Stimulated activated memory B cell treated with anti-CD40 and anti-IgM and Interleukin-4, amounts not matched to agents 10 μg/mL and 1 μg/mL and 100 μg/mL, for 72 hours (primary cell): ENCODE measurements around the gene RAPSN.

Source experiments
- ATAC-seq: fragments of 150-1000 bp; cut with Tn5 transposase; 2 replicates; pipeline ENCODE4 v1.10.0; 2021
- H3K27ac Mint-ChIP-seq: one replicate; pipeline ENCODE4 v1.8.0; 2022; ENCODE audit warnings: mild to moderate bottlenecking, mixed read lengths
- H3K27me3 Mint-ChIP-seq: one replicate; pipeline ENCODE4 v1.8.0; 2022; ENCODE audit warnings: mixed read lengths
- H3K36me3 Mint-ChIP-seq: one replicate; pipeline ENCODE4 v1.8.0; 2022; ENCODE audit warnings: mixed read lengths
- H3K4me1 Mint-ChIP-seq: one replicate; pipeline ENCODE4 v1.8.0; 2022; ENCODE audit warnings: mixed read lengths
- H3K4me3 Mint-ChIP-seq: one replicate; pipeline ENCODE4 v1.8.0; 2022; ENCODE audit warnings: mild to moderate bottlenecking, moderate library complexity, mixed read lengths
- H3K9me3 Mint-ChIP-seq: one replicate; pipeline ENCODE4 v1.8.0; 2022; ENCODE audit warnings: mixed read lengths

Gene RAPSN

DNA sequence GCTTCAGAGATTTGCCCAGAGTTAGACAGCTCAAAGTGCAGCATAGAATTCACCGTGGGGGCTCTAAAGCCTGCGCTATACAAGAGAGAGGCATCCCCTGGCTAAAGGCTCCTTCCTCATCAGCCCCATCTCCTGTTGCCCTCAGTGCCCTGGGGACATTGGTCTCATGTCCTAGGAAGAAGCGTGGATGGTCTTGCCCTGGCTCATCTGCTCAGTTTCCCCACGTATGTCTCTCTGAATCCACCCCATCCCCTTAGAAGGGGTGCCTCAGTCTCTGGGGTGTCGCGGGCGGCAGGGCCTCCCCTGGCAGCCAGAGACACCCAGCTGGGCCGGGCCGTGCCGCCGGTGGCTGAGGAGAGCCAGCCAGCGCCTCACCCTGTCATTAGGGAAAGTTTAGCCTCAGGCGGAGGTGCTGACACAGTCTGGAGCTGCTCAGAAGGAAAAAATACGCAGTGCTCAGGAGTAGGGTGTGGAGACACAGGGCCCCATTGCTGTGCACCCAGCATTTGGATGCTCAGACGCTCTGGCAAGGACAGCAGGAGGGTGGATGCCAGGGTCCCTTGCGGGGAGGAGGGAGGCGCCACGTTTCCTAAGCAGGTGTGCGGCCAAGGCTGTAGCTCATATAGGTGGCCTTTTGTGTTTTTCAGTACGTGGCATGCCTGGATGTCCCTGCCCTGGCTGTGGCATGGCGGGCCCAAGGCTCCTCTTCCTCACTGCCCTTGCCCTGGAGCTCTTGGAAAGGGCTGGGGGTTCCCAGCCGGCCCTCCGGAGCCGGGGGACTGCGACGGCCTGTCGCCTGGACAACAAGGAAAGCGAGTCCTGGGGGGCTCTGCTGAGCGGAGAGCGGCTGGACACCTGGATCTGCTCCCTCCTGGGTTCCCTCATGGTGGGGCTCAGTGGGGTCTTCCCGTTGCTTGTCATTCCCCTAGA, 39.2 kb downstream of the RAPSN start:
- no peaks in the 10 kb centered on the region for H3K27me3 Mint-ChIP-seq
- no peaks in the 10 kb centered on the region for H3K9me3 Mint-ChIP-seq

DNA sequence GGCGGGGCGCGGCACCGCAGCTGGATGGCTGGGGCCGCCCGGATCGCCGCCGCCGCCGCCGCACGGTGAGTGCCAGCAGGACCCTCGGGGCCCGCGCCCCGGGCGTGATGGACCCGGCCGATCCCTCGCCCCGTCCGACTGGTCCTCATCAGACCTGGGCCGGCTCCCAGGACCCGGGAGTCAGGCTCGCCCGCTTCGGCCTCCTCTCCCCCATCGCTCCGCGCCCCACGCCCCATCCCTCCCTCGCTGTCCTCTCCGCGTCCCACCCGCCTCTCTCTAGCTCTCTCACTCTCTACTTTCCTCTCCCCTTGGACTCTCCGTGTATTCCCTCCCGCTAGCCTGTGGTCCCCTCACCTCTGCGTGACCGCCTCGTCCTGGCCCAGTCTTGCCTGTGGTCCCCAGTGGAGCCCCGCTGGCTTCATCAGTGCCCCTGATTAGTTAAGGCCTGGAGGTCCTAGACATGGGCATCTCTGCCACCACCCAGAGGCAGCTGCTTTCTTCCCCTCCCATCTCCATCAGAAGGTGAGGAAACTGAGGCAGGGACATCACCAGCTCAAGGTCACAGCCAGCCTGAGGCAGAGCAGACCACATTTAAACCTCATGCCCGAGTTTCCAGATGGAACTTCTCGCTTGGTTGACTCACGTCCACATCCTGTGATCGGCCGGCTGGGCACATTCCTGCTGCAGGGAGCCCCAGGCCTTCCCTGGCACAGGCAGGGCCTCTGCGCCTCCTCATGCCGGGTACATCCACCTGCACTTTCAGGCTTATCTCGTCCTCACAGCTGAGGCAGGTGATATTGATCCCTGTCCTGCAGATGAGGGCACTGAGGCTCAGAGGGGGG, 40.1 kb downstream of the RAPSN start:
- Mint-ChIP-seq H3K27ac (peak overlapping the region; percentile 92), H3K4me1 (peaks cover 47% of the 10 kb centered on the region), H3K27me3 (no peaks in the 10 kb centered on the region), H3K36me3 (peaks cover 9% of the 10 kb centered on the region), H3K4me3 (peak overlapping the region; percentile 98), H3K9me3 (no peaks in the 10 kb centered on the region)
- no peak for ATAC-seq

More for the DNA sequence above, 39.2 kb downstream of the RAPSN start:
- Mint-ChIP-seq H3K36me3 (peaks cover 14% of the 10 kb centered on the region), H3K4me3 (peak overlapping the region; percentile 98), H3K4me1 (peaks cover 52% of the 10 kb centered on the region), H3K27ac (peak overlapping the region; percentile 92)
- no peak for ATAC-seq

GRCh38 chr11:47407746-47408590, 41.0 kb downstream of the RAPSN start, which contains the start of gene SLC39A13:
Gene SLC39A13 (plus strand): TSS chr11:47408590. CDS start chr11:47410095, 1,505 bp downstream.
- peaks cover under 1% of the 10 kb centered on the region for H3K36me3 Mint-ChIP-seq

DNA sequence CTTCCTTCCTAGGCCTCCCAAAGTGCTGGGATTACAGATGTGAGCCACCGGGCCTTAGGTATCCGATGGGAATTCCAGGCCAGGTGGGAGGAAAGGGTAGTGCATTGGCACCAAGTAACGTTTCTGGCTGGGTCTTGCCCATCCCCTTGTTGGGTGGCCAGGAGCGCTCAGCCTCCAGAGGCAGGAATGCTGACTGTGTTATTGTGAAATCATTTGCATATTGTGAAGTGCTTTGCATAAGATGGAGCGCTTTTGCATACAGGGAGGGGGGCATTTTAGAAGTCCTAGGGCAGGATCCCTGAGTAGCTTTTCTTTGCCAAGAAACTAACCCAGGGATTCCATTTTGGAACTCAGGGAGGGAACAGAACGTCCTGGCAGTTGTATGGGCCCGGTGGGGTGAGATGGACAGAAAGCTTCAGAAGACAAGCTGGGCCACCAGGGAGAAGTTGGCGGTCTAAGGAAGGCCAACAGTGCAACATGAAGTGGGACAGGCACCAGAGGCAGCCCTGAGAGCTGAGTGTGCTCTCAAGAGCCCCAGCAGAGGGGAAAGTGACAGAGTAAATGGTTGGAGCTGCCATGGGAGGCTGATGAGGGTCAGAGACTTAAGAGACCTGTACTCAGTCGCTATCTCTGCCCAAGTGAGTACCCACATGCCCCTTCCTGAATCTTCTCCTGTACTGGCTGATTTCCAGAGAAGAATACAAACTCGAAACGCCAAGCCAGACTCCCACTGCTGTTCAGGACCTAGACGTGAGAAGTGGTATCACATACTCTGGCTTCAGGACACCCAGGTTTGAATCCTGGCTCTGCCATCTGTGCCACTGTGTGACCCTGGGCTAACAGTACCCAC, 41.8 kb downstream of the RAPSN start:
- Mint-ChIP-seq H3K9me3 (no peaks in the 10 kb centered on the region), H3K4me1 (peaks cover 51% of the 10 kb centered on the region), H3K4me3 (peak overlapping the region; percentile 84), H3K27ac (peak overlapping the region; percentile 92), H3K27me3 (no peaks in the 10 kb centered on the region), H3K36me3 (no peaks in the 10 kb centered on the region)
- no peak for ATAC-seq

More at GRCh38 chr11:47407746-47408590, 41.0 kb downstream of the RAPSN start, which contains the start of gene SLC39A13:
- H3K27ac Mint-ChIP-seq: peak within 1 kb of the TSS; percentile 92
- H3K9me3 Mint-ChIP-seq: no peaks in the 10 kb centered on the region
- peak; percentile 92 for ATAC-seq
- H3K4me1 Mint-ChIP-seq: peaks cover 49% of the 10 kb centered on the region
- peak within 1 kb of the TSS; percentile 98 for H3K4me3 Mint-ChIP-seq
- H3K27me3 Mint-ChIP-seq: no peaks in the 10 kb centered on the region

- peak overlapping the region; percentile 73 for H3K27ac Mint-ChIP-seq
- no peak for ATAC-seq
- peaks cover 51% of the 10 kb centered on the region for H3K4me1 Mint-ChIP-seq
- H3K4me3 Mint-ChIP-seq: no peak overlapping the region
- H3K9me3 Mint-ChIP-seq: no peaks in the 10 kb centered on the region
- H3K27me3 Mint-ChIP-seq: no peaks in the 10 kb centered on the region
- no peaks in the 10 kb centered on the region for H3K36me3 Mint-ChIP-seq
These were observed 45.4 kb downstream of the RAPSN start for GRCh38 chr11:47403571-47403970.

GRCh38 chr11:47403135-47403534, 45.8 kb downstream of the RAPSN start:
- H3K9me3 Mint-ChIP-seq: no peaks in the 10 kb centered on the region
- no peaks in the 10 kb centered on the region for H3K27me3 Mint-ChIP-seq
- H3K4me3 Mint-ChIP-seq: no peak overlapping the region
- peak overlapping the region; percentile 73 for H3K27ac Mint-ChIP-seq
- peaks cover 54% of the 10 kb centered on the region for H3K4me1 Mint-ChIP-seq
- no peak for ATAC-seq
- no peaks in the 10 kb centered on the region for H3K36me3 Mint-ChIP-seq

DNA sequence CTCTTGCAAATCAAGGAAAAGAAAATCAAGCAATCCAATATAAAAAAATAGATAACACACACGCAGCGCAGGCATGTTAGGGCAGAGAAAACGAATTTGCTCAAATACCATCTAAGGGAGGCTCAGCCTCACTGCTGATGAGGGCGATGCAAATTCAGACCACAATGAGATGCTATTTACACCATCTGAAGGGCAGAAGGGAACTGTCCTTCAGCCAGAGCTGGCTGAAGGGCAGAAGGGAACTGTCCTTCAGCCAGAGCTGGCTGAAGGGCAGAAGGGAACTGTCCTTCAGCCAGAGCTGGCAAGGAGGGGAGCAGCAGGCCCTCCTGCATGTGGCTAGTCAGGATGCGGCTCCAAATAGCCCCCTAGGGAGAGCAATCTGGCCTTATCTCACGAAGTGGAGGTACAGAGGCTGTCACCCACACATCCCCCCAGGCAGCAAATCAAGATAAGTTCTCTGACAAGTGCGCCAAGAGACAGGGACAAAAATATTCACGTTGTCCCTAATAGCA, 48.1 kb downstream of the RAPSN start:
- Mint-ChIP-seq H3K9me3 (no peaks in the 10 kb centered on the region), H3K36me3 (no peaks in the 10 kb centered on the region), H3K27me3 (no peaks in the 10 kb centered on the region), H3K4me3 (peak overlapping the region; percentile 79), H3K27ac (peak overlapping the region; percentile 97), H3K4me1 (peaks cover 52% of the 10 kb centered on the region)
- peak; percentile 82 for ATAC-seq

GRCh38 chr11:47399860-47400767, 48.8 kb downstream of the RAPSN start:
- no peaks in the 10 kb centered on the region for H3K9me3 Mint-ChIP-seq
- peak overlapping the region; percentile 97 for H3K27ac Mint-ChIP-seq
- no peaks in the 10 kb centered on the region for H3K36me3 Mint-ChIP-seq
- peak overlapping the region; percentile 79 for H3K4me3 Mint-ChIP-seq
- H3K27me3 Mint-ChIP-seq: no peaks in the 10 kb centered on the region
- peaks cover 59% of the 10 kb centered on the region for H3K4me1 Mint-ChIP-seq
- peak; percentile 89 for ATAC-seq

- no peaks in the 10 kb centered on the region for H3K9me3 Mint-ChIP-seq
- ATAC-seq: no peak
- H3K4me3 Mint-ChIP-seq: no peak overlapping the region
- peaks cover 70% of the 10 kb centered on the region for H3K4me1 Mint-ChIP-seq
- no peaks in the 10 kb centered on the region for H3K36me3 Mint-ChIP-seq
- peak overlapping the region; percentile 97 for H3K27ac Mint-ChIP-seq
- no peaks in the 10 kb centered on the region for H3K27me3 Mint-ChIP-seq
These were observed 50.4 kb downstream of the RAPSN start for GRCh38 chr11:47398551-47398950.

DNA sequence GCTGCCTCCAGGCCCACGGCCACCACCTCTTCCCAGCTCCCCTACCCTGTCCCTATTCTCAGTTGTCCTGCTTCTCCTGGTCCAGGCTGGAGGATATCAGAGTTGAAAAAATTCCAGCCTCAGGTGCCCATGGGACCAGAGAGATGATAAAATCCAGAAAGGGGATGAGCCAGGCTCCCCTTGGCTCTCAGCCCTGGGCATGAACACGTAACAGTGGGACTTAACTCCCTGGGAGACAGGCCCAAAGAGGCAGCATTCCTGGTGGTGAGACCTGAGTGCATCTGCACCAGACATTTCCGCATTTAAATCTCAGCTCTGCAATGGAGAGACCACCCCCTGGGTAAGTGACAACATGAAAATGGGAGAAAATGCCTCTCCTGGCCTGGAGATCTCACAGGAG, 50.9 kb downstream of the RAPSN start:
- Mint-ChIP-seq H3K9me3 (no peaks in the 10 kb centered on the region), H3K4me3 (no peak overlapping the region), H3K4me1 (peaks cover 72% of the 10 kb centered on the region), H3K27ac (peak overlapping the region; percentile 97), H3K36me3 (no peaks in the 10 kb centered on the region), H3K27me3 (no peaks in the 10 kb centered on the region)
- ATAC-seq: no peak

DNA sequence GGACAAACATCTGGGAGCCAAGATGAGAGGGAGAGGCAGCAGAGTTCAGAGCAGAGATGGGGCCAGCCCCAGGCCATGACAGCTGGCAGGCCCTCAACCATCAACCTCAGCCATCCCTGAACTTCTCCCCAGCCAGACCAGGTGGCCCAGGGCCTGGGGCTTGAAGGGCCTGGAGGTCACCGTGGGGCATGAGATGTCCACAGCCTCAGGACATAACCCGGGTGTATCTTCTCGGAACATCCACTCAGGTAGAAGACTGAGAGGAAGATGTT, 53.0 kb downstream of the RAPSN start:
- Mint-ChIP-seq H3K9me3 (no peaks in the 10 kb centered on the region), H3K27ac (peak overlapping the region; percentile 98), H3K36me3 (no peaks in the 10 kb centered on the region), H3K4me3 (no peak overlapping the region), H3K4me1 (peaks cover 77% of the 10 kb centered on the region), H3K27me3 (no peaks in the 10 kb centered on the region)
- no peak for ATAC-seq

DNA sequence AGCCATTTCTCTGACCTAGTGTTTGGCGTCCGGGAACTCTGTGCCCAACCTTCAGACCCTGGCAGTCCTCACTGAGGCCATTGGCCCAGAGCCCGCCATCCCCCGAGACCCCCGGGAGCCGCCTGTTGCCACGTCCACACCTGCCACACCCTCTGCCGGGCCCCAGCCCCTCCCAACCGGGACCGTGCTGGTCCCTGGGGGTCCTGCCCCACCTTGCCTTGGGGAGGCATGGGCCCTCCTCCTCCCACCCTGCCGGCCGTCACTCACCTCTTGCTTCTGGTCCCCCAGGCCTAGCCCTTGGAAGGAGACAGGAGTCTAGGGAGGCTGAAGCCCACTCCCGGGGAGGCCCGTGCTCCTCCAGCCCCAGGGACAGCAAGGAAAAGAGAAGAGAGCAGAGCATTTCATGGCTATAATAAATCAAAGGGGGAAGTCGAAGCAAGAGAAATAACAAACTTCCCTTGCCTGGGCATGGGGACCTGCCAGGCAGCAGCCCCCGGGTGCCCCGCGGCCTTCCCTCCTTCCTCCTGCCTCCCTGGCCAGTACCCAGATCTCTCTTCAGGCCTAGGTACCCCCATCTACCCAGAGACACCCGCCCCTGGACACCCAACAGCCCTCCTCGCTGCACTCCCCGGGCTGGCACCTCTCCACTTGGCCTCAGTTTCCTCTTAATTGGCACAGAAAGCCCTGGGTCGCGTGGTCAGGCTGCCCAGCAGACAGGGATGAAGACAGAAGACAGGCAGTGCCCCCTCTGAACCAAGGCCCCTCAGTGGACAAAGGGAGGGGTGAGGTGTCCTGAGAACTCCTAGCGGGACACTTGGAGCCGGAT, 53.5 kb downstream of the RAPSN start:
- ATAC-seq: peak; percentile 25
- Mint-ChIP-seq H3K9me3 (no peaks in the 10 kb centered on the region), H3K27ac (peak overlapping the region; percentile 98), H3K36me3 (no peaks in the 10 kb centered on the region), H3K4me1 (peaks cover 77% of the 10 kb centered on the region), H3K27me3 (no peaks in the 10 kb centered on the region), H3K4me3 (peak overlapping the region; percentile 72)
